Osteoblast (primary cell): ENCODE results near the gene RAB20. TPM values are rescaled to one million over a fixed set of nuclear protein-coding genes. Genes with fewer than 3 reads are reported as not detected.

Experiments used
- DNase-seq: peaks from one replicate; pipeline ENCODE4 v3.0.0; 2011; ENCODE audit warnings: low spot score, mixed read lengths; ENCODE audit not compliant: insufficient read length; ENCODE audit errors: missing footprints
- H2AFZ ChIP-seq: 2 replicates; pipeline ENCODE4 v1.6.0; 2011; ENCODE audit warnings: mild to moderate bottlenecking, low read length
- H3K27ac ChIP-seq: 2 replicates; pipeline ENCODE4 v1.5.1; 2011; ENCODE audit warnings: mild to moderate bottlenecking, low read depth, low read length, moderate library complexity
- H3K27me3 ChIP-seq: 2 replicates; pipeline ENCODE4 v1.6.0; 2012; ENCODE audit warnings: mild to moderate bottlenecking, control low read depth, inconsistent platforms, low read length, moderate library complexity; ENCODE audit not compliant: insufficient read depth
- H3K36me3 ChIP-seq: 2 replicates; pipeline ENCODE4 v1.5.1; 2011; ENCODE audit warnings: mild to moderate bottlenecking, low read length, control low read depth, moderate library complexity; ENCODE audit not compliant: insufficient read depth
- H3K4me1 ChIP-seq: 2 replicates; pipeline ENCODE4 v1.5.1; 2011; ENCODE audit warnings: mild to moderate bottlenecking, low read length, control low read depth, moderate library complexity; ENCODE audit not compliant: insufficient read depth
- H3K4me2 ChIP-seq: 2 replicates; pipeline ENCODE4 v1.6.0; 2011; ENCODE audit warnings: mild to moderate bottlenecking, low read length; ENCODE audit not compliant: insufficient read depth
- H3K4me3 ChIP-seq: fragments of 200-600 bp; sonication (generic); 3 replicates; pipeline ENCODE4 v1.5.1; 2012; ENCODE audit warnings: mild to moderate bottlenecking, low read length, inconsistent platforms; ENCODE audit not compliant: insufficient read depth
- H3K79me2 ChIP-seq: 2 replicates; pipeline ENCODE4 v1.6.0; 2012; ENCODE audit warnings: mild to moderate bottlenecking, low read length, control low read depth, inconsistent platforms; ENCODE audit not compliant: insufficient read depth
- H3K9me3 ChIP-seq: 2 replicates; pipeline ENCODE4 v1.5.1; 2011; ENCODE audit warnings: low read depth, low read length, control low read depth
- H4K20me1 ChIP-seq: 2 replicates; pipeline ENCODE4 v1.6.0; 2012; ENCODE audit warnings: mild to moderate bottlenecking, low read length, control low read depth; ENCODE audit not compliant: insufficient read depth
- total RNA-seq: library from RNA; depleted of rRNA; stranded (reverse); fragments of >200 nt; gene quantifications from 2 replicates; pipeline ENCODE4 v1.2.3, GENCODE V29; 2012
- TF ChIP-seq, protein P1 (sequence below): IDR thresholded peaks from 2 replicates; pipeline ENCODE4 v1.5.1; 2011; ENCODE audit warnings: mild to moderate bottlenecking, low read depth, low read length, moderate library complexity; ENCODE audit errors: extremely low read depth

RAB20 gene
- total RNA-seq, 1 donor: 3.6 TPM

DNA sequence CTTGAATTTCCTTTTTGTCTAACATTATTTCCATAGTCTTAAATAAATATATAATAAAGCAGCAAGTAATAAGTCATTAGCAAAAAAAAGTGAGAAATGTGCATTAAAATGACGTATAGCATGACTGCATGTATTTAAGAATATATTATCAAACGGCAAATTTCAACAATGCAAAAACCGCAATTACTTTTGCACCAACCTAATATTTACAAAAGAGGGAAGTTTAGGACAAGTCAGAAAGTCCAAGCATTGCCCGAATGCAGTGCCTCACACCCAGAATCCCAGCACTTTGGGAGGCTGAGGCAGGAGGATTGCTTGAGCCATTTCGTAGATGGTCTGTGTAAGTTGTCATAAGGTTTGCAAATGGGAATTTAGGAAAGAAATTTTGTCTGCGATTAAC lies 43.6 kb upstream of the RAB20 start:
- TF ChIP-seq, protein P1, sequence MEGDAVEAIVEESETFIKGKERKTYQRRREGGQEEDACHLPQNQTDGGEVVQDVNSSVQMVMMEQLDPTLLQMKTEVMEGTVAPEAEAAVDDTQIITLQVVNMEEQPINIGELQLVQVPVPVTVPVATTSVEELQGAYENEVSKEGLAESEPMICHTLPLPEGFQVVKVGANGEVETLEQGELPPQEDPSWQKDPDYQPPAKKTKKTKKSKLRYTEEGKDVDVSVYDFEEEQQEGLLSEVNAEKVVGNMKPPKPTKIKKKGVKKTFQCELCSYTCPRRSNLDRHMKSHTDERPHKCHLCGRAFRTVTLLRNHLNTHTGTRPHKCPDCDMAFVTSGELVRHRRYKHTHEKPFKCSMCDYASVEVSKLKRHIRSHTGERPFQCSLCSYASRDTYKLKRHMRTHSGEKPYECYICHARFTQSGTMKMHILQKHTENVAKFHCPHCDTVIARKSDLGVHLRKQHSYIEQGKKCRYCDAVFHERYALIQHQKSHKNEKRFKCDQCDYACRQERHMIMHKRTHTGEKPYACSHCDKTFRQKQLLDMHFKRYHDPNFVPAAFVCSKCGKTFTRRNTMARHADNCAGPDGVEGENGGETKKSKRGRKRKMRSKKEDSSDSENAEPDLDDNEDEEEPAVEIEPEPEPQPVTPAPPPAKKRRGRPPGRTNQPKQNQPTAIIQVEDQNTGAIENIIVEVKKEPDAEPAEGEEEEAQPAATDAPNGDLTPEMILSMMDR: no peak
- H4K20me1 ChIP-seq: no peaks in the 10 kb centered on the region
- H3K36me3 ChIP-seq: no peaks in the 10 kb centered on the region

DNA sequence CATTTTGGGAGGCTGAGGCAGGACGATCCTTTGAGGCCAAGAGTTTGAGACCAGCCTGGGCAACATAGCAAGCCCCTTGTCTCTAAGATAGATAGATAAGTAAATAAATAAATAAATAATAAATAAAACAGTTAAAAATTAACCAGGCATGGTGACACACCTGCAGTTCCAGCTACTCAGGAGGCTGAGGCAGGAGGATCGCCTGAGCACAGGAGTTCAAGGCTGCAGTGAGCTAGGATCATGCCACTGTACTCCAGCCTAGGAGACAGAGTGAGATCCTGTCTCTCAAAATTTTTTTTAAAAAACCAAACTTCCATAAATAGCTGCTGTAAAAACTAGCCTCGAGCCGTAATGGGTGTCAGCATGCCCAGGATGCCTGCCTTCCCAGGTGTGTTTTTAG lies 39.5 kb upstream of the RAB20 start:
- H2AFZ ChIP-seq: no peak overlapping the region
- no peak overlapping the region for H3K4me2 ChIP-seq

More for the DNA sequence above, 43.6 kb upstream of the RAB20 start:
- Histone ChIP-seq H3K27me3 (no peaks in the 10 kb centered on the region), H3K4me3 (no peak overlapping the region), H3K9me3 (no peaks in the 10 kb centered on the region), H3K4me1 (no peaks in the 10 kb centered on the region), H3K79me2 (no peaks in the 10 kb centered on the region), H2AFZ (no peak overlapping the region), H3K4me2 (no peak overlapping the region), H3K27ac (no peak overlapping the region)
- no peak for DNase-seq

DNA sequence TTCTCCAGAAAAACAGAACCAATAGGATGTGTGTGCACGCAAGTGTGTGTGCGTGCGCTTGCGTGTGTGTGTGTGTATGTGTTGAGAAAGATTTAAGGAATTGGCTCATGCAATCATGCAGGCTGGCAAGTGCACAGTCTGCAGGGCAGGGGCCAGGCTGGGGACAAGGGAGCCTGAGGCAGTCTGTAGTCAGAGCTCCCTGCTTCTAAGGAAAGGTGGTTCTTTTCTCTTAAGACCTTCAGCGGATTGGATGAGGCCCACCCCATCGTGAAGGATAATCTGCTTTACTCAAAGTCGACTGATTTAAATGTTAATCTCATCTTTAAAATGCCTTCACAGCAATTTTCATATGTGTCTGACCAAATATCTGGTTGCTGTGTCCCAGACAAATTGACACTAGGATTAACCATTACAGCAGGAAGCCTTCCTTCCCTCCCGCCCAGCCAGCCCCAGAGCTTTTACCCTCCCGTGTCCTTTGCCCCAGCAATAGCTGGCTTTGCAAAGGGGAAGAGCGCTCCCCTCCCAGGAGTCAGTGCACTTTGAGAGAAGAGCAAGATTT lies 38.8 kb upstream of the RAB20 start:
- H3K27ac ChIP-seq: no peak overlapping the region

More for the DNA sequence above, 39.5 kb upstream of the RAB20 start:
- TF ChIP-seq, protein P1: no peak
- Histone ChIP-seq H3K36me3 (no peaks in the 10 kb centered on the region), H3K4me3 (no peak overlapping the region), H3K27ac (no peak overlapping the region), H3K27me3 (no peaks in the 10 kb centered on the region), H4K20me1 (no peaks in the 10 kb centered on the region), H3K79me2 (no peaks in the 10 kb centered on the region), H3K9me3 (no peaks in the 10 kb centered on the region), H3K4me1 (no peaks in the 10 kb centered on the region)
- no peak for DNase-seq

DNA sequence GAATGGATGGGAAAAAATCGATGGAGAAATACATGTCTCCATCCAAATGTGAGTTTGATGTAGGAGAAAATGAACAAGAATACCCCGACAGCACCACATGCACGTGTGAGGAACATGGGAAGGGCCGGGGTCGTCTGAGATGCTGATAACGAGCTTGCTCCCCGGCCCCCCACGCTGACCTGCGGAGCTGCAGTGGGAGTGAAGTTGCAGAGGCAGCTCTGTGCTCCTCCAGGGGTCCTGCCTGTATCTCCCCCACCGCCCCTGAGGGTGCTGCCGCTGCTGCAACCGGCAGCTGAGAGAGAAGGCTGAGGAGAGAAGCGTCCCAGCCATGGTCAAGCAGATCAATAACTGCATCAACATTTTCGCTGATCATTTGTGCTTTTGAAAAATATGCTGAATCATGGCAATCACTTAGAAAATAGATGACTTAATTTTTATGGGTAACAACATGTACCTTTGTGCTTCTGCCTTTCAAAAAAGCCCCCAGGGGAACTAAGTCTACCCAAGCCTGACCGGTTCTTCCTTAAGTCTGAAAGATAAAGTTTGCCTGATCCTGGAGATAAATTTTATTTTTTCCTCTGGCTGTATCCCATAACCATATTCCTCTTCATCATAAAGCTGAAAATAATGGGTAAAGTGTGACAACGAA lies 35.6 kb upstream of the RAB20 start:
- H2AFZ ChIP-seq: no peak overlapping the region
- H3K4me3 ChIP-seq: no peak overlapping the region
- TF ChIP-seq, protein P1: no peak
- H3K9me3 ChIP-seq: no peaks in the 10 kb centered on the region
- no peaks in the 10 kb centered on the region for H4K20me1 ChIP-seq
- no peak overlapping the region for H3K4me2 ChIP-seq
- H3K79me2 ChIP-seq: no peaks in the 10 kb centered on the region
- no peak for DNase-seq
- no peaks in the 10 kb centered on the region for H3K27me3 ChIP-seq
- H3K36me3 ChIP-seq: no peaks in the 10 kb centered on the region
- H3K27ac ChIP-seq: no peak overlapping the region
- peaks cover 6% of the 10 kb centered on the region for H3K4me1 ChIP-seq

More for the DNA sequence above, 38.8 kb upstream of the RAB20 start:
- Histone ChIP-seq H2AFZ (no peak overlapping the region), H3K79me2 (no peaks in the 10 kb centered on the region), H3K27me3 (no peaks in the 10 kb centered on the region), H3K4me3 (no peak overlapping the region), H3K4me1 (no peaks in the 10 kb centered on the region), H3K36me3 (no peaks in the 10 kb centered on the region), H3K4me2 (no peak overlapping the region), H4K20me1 (no peaks in the 10 kb centered on the region), H3K9me3 (no peaks in the 10 kb centered on the region)
- TF ChIP-seq, protein P1: no peak
- DNase-seq: no peak
